HG02870 (cell line): ENCODE data around the gene ERBB4.

Experiments used
- ATAC-seq: cut with Tn5 transposase; IDR thresholded peaks from one replicate; pipeline ENCODE4 v1.9.1; 2021; ENCODE audit warnings: mild to moderate bottlenecking, moderate library complexity; ENCODE audit not compliant: unreplicated experiment

Gene ERBB4

GRCh38 chr2:211948932-211949331 lies 589.7 kb downstream of the ERBB4 start:
- no peak for ATAC-seq

- peak; percentile 76 for ATAC-seq
Measured at GRCh38 chr2:211946960-211947359, 591.6 kb downstream of the ERBB4 start.

DNA sequence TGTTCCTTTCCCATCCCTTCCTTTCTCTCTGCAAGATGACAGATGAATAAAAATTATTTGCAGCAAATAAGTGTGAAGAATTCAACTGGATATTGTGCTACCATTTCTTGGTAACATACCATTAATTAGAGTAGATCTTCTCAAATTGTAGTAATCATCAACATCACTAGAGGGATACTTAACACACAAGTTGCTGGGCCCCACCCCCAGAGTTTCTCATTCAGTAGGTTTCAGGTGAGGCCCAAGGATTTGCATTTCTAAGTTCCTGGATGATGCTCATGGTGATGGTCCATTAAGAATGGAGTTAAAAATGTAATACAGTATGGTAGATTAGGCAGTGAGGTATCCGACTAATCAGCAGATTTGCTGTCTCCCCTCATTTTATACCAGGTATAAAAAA lies 594.0 kb downstream of the ERBB4 start:
- peak; percentile 87 for ATAC-seq

DNA sequence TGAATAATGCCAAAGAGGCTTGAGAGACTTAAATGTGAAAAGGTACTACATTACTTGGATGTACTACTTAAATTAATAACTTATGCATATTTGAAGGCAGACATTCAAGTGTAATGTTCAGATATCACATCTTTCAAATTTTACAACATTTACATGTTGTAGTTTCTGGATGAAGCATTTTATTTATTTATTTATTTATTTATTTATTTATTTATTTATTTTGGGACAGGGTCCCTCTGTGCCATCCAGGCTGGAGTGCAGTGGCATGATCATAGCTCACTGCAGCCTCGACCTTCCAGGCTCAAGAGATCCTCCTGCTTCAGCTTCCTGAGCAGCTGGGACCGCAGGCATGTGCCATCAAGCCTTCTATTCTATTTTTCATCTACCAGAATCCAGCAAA lies 596.4 kb downstream of the ERBB4 start:
- ATAC-seq: no peak

DNA sequence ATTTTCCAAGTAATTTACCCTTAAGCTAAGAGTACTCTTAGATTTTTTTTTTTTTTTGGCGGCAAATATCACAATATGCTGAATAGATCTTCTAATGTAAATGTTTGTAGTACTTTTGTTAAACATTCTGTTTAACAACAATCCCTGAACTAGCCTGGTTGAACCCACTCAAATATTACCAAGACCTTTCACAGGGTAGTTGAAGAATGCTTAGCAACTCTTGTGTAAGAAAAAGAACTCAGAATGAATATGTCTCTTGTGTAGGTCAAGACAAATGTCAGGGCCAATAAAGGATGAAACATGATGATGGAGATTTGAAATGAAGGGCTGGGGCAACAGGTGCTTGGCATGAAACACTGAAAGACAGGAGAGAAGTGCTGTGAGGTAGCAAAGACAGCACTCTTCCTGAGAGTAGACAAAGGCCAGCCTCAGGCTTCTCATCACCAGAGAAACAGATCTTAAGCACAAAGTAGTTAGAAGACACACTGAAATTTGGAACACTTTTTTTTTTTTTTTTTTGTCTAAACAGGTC lies 597.3 kb downstream of the ERBB4 start:
- ATAC-seq: no peak

- no peak for ATAC-seq
Measured at GRCh38 chr2:211939177-211939576, 599.4 kb downstream of the ERBB4 start.

DNA sequence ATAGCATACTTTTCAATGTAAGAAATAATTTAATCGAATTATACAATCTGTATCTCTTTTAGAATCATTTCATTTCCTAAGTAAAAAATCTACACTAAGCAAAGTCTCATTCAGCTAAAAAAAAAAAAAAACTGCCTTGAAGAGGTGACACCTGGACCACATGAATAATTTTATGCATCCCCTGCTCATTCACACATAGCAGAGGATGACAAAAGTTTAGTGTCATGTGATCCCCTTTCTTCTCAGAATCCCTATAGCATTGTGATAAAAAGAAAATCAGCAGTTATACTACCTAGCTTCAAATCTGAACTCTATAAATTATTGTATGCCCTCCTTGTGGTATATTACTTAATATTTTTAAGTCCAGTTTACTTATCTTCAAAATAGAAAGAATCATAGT lies 603.8 kb downstream of the ERBB4 start:
- ATAC-seq: no peak

GRCh38 chr2:211931314-211931713 lies 607.3 kb downstream of the ERBB4 start:
- no peak for ATAC-seq

- ATAC-seq: peak; percentile 97
Measured at GRCh38 chr2:211930331-211930730, 608.3 kb downstream of the ERBB4 start.

DNA sequence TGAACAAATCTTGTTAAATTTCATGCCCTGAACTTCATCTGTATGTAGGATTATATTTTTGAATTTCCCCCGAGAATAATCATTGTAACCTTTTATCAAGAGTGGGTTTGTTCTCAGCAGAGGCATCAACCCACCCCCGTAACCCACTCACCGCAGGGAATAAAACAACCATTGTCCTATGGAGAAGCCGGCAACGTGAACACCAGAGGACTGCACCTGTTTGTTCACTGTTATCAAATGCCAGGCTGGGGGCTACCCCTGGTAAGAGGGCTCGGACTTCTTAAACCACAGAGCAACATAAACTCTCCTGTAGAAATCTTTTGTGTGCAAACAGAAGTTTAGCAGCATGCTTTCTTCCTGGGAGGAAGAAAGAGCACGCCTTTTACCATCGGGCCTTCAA lies 610.4 kb downstream of the ERBB4 start:
- ATAC-seq: no peak

DNA sequence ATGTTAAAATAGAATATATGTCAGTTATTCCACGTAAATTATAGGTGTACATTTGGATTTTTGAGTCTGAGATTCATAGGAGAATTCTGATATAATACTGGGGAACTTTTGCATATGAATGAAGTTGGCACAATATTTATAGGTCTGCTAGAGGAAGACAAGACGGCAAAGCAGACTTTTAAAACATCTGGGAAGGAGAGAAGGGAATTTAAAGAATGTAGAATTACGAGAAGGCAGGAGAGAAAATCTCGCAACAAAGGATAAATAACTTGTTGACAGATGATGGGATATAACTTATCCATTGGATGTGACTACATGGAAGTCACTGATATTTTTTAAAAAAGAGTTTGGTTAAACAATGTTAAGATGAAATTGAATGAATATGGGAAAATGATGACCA lies 615.6 kb downstream of the ERBB4 start:
- ATAC-seq: no peak

GRCh38 chr2:211903961-211904360 lies 634.6 kb downstream of the ERBB4 start:
- ATAC-seq: no peak

DNA sequence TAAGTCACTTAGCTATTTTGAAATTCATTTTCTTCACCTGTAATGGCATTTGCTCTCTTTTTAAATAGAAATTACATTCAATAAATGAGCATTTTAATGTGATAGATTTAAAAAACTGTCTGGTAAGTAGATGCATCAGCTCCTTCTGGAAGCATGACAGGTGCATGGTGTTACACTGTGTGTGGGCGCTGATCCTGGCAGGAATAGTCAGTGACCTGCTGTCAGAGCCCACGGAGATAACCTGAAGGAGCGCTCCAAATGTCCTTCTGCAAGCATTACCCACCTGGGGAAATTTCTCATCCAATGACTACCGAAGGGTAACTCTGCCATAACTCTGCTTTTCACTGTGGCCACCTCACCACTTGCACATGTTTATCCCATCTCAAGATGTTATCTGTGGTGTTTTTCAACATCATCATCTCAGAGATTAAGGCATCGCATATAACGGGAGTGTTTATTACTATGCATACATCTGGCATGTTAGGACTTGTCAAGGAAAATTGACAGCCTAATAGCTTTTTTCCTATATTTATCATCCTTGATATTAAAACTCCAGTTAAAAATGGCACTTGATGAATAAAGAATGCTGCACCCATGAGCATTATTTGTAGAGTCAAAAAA lies 637.3 kb downstream of the ERBB4 start:
- no peak for ATAC-seq

- no peak for ATAC-seq
Measured at GRCh38 chr2:211900518-211900917, 638.1 kb downstream of the ERBB4 start.

GRCh38 chr2:211900000-211900399 lies 638.6 kb downstream of the ERBB4 start:
- no peak for ATAC-seq

- no peak for ATAC-seq
Measured at GRCh38 chr2:211898702-211899101, 639.9 kb downstream of the ERBB4 start.

DNA sequence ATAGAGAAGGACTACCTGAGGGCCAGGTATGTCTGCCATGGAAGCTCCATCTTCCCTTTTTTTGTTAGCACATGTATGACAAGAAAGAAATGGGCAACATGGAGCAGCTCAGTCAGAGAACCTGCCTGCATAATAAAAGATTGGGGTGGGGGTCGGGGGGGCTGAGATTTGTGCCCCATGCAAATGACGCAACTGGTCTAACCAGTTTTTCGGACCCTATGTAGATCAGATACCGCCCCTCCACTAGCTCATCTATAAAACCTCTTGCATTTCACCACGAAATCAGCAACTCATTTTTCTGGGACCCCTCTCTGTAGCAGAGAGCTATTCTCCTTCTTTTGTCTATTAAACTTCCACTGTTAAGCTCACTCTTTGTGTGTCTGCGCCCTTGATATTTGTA lies 657.2 kb downstream of the ERBB4 start:
- ATAC-seq: no peak

GRCh38 chr2:211879323-211879722 lies 659.3 kb downstream of the ERBB4 start:
- no peak for ATAC-seq

GRCh38 chr2:211877061-211877460 lies 661.5 kb downstream of the ERBB4 start:
- ATAC-seq: no peak

GRCh38 chr2:211875488-211875887 lies 663.1 kb downstream of the ERBB4 start:
- no peak for ATAC-seq

DNA sequence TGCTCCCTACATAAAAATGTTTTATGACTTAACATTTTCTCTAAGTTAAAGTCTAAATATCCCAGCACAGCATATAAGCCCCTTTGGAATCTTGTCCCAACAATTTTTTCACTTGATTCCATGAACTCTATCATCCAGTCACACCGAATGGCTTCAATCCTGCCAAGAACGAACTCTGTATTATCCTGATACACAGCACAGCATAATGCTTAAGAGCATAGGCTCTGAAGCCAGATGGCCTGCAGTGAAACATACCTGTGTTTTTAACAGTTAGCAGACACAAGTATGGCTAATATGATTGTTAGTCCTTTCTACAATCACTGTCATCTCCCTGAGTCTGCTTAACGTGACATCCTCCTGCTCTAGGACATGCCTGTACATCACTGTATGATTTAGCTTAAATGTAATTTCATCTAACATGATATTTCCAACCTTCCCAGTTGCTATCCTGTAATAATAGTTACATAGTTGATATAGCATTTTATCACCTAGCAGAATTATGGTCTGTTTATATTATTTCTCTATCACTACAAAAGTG lies 669.5 kb downstream of the ERBB4 start:
- no peak for ATAC-seq

GRCh38 chr2:211867845-211868451 lies 670.7 kb downstream of the ERBB4 start:
- peak; percentile 97 for ATAC-seq
